Measurements from ENCODE around the gene GLOD4.

DNA sequence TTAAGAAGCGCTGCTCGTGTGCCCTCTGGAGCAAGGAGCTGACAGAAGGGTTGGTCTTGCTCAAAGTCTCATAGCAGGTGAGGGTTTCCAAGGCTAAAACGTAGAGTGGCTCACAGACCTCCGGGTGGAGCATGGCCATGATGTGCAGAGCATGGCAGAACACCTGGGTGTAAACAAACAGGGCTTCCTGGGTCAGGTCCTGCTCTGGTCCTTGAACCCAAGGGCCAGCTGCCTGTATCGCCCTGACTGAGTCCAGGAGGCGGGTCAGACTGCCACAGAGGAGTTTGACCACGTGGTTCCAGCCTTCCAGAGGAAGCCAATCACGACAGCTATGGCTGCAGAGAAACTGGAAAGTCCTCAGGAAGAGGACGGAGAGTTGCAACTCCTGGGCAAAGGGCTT is 37.1 kb downstream of the GLOD4 start:
- TF ChIP-seq, protein P1, sequence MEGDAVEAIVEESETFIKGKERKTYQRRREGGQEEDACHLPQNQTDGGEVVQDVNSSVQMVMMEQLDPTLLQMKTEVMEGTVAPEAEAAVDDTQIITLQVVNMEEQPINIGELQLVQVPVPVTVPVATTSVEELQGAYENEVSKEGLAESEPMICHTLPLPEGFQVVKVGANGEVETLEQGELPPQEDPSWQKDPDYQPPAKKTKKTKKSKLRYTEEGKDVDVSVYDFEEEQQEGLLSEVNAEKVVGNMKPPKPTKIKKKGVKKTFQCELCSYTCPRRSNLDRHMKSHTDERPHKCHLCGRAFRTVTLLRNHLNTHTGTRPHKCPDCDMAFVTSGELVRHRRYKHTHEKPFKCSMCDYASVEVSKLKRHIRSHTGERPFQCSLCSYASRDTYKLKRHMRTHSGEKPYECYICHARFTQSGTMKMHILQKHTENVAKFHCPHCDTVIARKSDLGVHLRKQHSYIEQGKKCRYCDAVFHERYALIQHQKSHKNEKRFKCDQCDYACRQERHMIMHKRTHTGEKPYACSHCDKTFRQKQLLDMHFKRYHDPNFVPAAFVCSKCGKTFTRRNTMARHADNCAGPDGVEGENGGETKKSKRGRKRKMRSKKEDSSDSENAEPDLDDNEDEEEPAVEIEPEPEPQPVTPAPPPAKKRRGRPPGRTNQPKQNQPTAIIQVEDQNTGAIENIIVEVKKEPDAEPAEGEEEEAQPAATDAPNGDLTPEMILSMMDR (IDR thresholded peaks at IDR 0.05) = no peak
- TF ChIP-seq POLR2A (IDR thresholded peaks at IDR 0.05) = no peak
